Placental pericyte (primary cell): ENCODE results near the gene LRRN4. TPM values are rescaled to one million over a fixed set of nuclear protein-coding genes. Genes with fewer than 3 reads are reported as not detected.

Experiments
- small RNA-seq: library from RNA; depleted of rRNA; stranded (forward); fragments of <200 nt; gene quantifications from one replicate; pipeline ENCODE3, GENCODE V24; 2012; ENCODE audit warnings: low replicate concordance
- total RNA-seq: library from RNA; depleted of rRNA; stranded (reverse); fragments of >200 nt; gene quantifications from 2 replicates; pipeline ENCODE4 v1.2.3, GENCODE V29; 2012

Gene LRRN4
- total RNA-seq, result 0.22 and 0.29 TPM in 2 replicates

GRCh38 chr20:6053776-6054688 is at the start of gene LRRN4:
Gene LRRN4 (minus strand): TSS chr20:6054060. CDS start chr20:6052799, 1,261 bp downstream.

Small RNAs within 50 kb of the gene (small RNA-seq; reads per million reads assigned to genes)
- not detected for gene RN7SL498P

Other genes with a start within 250 kb of the LRRN4 start
- gene CHGB, start 142.6 kb downstream of the LRRN4 start, total RNA-seq, result 0.14 and 0.22 TPM in 2 replicates
- 7.0 and 13.3 TPM in 2 replicates for gene TRMT6, start 103.5 kb downstream of the LRRN4 start, total RNA-seq
- 1.8 and 24.2 TPM in 2 replicates for gene MCM8, start 103.4 kb downstream of the LRRN4 start, total RNA-seq
- gene CRLS1, start 47.9 kb downstream of the LRRN4 start, total RNA-seq, result 34.8 and 43.8 TPM in 2 replicates
- gene FERMT1, start 69.0 kb upstream of the LRRN4 start, total RNA-seq, result 0.88 and 7.3 TPM in 2 replicates